GM19395 (cell line): ENCODE measurements around the gene FCER1G.

Source experiments
- ATAC-seq: cut with Tn5 transposase; IDR thresholded peaks from one replicate; pipeline ENCODE4 v1.9.1; 2021; ENCODE audit warnings: mild to moderate bottlenecking, moderate library complexity; ENCODE audit not compliant: unreplicated experiment

FCER1G gene

DNA sequence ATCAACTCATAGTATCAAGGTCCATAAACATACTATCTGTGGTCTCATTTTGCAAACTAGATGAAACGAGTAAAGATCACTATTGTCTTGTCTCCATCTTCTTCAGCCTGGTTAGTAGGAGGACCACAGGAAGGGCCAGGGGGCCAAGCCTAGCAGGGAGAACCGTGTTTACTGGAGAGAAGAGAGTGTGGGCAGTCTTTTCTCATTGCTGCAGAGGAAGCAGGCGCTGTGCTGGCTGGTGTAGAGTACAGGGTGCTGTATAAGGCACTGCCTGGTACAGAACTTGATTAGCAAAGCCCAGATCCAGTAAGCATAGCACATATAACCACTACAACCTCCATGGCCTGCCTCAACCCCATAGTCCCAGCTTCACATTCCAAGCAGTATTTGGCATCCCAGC is 27.8 kb upstream of the FCER1G start:
- no peak for ATAC-seq

DNA sequence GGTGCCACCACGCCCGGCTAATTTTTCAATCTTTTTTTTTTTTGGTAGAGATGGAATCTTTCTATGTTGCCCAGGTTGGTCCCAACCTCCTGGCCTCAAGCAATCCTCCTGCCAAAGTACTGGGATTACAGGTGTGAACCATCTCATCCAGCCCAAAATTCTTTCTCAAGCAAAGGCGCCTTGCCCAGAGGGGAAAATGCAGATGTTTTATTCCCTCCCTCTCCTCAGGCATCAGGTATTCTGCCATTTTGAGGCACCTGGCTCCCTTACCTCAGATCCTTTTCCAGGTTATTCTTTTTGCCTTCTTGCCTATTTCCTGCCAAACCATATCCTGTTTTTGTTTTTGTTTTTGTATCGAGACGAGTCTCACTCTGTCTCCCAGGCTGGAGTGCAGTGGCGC is 26.7 kb upstream of the FCER1G start:
- ATAC-seq = no peak

DNA sequence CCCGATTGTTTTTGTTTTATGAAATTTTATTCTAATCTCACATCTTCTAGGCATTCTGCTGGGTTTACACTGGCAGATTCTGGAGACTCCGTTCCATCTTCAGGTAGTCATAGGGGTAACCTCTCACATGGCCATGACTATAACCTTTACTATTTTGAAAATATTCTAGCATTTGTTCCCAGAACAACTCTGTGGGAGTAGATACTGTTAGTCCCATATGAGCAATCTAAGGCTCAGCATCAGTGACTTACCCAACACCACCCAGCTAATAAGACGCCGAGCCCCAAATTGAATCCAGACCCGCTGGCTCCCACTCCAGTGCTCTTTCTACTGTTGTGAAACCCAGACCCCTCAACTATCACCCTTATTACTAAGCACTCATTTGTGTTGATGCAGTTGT is 26.1 kb upstream of the FCER1G start:
- no peak for ATAC-seq

DNA sequence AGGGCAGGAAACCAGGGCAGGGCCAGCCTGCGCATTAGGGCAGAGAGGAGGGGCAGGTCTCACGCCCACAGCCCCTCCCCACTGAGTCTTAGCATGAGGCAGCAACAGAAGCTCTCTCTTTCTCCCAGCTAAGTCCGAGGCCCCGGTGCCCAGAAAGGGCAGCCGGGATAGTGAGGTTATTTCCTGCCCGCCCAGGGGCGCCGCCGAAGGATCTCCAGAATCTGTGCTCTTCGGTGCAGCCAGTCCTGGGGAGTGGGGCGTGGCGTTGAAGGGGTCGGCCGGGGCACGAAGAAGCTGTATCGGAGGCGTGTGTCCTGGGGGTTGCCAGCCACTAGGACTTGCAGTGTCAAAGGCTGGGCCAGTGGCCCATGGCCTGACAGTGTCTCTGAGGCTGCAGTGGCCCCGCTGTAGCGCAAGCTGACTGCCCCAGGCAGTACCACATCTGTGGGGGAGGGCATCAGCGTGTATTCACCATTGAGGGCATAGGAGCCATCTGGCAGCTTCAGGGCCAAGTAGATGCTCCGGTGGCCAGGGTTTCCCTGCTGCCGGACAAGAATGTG is 24.1 kb upstream of the FCER1G start:
- no peak for ATAC-seq

DNA sequence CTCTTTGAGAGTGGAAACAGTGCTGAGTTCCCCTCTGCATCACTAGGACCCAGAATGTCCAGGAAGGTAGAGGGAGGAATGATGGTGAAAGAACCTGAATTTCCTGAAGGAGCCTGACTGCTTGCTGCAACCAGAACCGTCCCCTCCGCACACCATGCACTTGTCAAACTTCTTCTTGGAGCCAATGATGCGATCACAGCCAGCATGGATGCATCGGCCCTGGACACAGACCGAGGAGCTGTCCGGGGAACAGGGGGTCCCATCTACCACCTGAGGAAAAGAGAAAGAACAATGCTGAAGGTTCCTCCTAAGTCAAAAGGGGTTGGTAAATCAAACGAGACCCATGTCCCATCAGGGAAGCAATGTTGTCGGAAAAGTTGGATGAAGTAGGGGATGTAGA is 23.1 kb upstream of the FCER1G start:
- no peak for ATAC-seq

DNA sequence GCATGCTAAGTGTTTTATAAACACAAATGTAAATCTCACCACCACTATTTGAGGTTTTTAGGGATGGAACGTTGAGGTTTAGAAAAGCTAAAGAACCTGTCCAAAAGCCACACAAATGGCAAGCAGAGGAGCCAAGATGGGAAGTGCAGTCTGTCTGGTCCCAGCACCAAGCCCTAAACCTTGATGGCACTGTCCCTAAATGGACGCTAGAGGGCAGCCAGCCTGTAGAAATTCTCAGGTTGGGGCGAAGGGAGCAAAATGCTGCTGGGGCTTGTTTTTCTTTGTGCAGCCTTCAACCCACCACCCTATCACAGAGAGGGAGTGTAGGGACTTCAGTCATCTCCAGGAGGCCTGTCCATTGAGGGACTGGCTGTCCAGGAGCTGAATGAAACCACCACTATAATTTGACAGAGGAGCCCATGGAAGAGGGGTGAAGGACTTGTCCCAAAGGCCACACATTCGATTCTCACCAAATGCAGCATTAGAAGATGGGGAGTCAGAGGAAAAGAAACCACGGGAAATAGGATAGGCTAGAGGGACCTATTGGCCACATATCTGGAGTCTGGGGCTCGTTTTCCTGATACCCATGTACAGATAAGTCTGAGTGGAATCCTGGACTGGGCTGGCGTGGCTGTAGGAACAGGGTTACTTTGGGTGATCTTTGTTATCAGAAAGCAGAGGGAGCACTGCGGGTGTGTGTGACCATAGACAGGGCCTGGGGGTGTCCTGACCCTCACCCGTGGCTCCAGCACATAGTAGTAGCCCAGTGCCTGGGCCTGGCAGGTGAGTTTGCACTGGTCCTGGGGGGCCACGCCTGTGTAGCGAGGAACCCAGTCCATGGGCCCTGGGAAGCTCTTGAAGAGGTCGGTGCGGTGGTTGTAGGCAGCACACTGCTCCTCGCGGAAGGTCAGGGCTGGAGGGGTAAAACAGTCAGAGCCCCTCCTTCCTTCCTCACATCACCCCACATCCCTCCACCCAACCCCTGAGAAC is 22.3 kb upstream of the FCER1G start:
- peak; percentile 89 for ATAC-seq

DNA sequence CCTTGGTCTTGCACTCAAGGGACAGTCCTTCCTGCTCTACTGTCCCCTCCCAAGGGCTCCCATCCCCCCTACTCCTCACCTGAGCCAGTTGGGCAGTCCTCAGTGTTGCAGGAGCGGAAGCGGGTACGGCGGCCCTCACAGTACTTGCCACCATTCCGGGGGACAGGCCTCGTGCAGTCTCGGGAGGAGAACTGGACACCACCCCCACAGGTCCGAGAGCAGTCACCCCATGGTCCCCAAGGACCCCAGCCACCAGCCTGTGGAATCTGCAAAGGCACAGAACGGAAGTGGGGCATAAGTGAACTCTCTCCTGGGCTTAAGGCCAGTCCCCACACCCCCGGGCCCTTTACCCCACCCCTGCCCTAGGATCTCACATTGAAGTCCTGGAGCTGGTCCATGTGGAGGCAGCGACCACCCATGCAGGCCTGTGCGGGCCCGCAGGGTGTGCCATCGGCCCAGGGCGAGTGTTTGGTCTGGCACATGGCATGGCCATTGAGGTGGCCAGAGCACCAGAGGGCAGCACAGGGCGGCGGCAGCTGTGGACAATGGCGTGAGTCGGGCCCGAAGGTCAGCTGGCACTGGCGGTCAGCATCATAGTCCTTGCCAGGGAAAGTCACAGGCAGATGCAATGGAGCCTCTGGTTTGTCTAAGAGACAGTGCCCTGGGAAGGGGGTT is 21.4 kb upstream of the FCER1G start:
- no peak for ATAC-seq

DNA sequence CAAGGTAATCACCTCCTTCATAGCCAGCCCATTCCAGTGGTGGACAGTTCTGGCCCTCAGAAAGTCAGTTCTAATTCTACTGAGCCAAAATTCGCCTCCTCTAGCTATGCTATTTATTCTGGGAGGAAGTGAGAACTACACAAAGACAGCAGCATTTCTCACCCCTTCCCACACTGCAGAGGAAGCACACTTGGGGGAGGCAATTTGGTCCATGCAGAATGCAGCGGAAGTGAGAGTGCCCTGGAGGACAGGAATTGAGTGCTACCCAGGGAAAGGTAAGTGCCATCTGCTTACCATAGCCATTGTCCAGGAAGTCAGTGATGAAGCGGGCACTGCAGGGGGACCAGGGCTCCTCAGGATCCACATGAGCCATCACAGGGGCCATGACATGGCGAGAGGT is 19.9 kb upstream of the FCER1G start:
- no peak for ATAC-seq

DNA sequence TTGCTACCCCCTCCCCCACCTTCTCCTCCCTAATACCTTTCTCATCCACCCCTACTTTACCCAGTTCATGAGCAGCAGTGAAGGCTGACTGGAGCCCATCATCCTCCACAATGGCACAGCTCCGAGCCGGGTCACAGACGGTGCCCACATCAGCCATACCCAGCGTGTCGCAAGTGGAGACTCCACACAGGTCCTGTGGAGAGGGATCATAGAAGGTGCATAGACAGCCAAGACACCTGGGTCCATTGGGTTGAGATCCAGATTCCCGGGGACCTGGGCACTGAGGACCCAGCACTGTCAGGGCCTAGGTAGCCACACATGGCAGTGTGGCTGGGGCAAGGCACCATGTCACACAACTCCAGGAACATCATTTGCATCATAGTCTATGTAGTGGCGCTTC is 19.0 kb upstream of the FCER1G start:
- no peak for ATAC-seq

DNA sequence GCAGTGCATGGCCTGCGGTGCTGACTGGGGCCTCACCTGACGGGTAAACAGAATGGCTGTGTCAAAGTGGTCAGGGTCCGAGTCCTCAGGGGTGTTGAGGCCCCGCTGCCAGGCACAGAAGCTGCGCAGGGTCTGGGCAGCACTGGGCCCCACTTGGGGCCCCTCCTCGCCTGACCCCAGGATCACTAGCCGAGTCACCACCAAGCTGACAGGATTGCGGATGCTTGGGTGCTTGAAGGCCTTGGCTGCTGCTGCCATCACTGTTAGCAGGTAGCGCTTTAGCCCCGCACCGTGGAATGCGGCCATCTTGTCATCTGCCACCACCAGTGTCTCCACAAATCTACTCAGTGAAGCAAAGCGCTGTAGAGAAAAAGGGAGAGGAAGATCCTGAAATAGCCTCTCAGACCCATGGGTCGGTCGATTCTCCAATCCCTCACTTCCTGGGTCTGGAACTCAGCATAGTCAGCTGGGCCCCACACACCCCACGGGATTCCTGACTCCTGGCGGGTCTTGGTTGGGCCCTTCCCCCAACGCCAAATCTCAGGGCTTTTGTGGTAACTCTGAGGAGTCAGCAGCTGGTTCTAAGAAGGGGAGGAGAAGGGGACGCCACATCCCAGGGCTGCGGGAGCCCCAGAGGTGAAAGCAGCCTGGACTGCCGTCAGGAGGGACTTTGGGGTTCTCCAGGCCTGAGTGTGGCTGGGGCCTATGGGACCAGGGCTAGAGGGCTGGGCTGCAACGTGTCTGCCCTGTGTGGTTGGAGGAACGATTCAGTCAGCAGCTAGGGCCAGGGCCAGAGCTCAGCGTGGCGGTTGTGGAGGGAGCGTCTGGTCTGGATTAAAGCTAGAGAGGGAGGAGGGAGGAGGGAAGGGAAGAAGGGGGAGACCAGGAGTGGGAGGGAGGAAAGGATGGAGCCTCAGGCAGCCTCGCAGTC is 18.3 kb upstream of the FCER1G start:
- ATAC-seq = no peak

DNA sequence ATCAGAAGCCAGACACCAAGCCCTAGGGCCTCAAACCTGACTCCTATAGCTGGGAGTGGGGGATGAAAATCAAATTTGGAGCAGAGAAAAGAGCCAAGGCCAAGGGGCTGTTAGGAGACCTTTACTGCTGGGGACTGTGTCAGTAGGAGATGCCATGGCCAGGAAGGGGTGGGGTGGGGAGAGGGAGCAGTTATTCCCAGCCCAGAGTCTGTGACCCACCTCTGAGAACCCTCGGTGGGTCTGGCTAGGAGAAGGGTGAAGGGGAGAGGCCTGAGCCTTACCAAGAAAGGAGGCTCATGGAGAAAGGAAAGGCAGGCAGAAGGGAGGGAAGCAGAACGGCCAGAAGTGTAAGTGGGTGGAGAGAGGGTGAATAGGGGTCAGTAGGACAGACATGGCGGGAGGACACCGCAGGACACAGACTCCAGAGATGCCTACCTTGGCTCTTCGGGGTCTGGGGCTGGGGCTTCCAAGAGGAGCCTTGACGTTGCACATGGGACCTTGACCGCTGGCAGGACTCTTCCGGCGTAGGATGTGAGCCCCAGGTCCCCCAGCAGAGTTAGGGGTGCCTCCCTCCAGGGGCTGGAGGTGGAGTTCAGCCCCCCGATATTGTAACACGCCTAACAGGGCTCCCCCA is 17.4 kb upstream of the FCER1G start:
- ATAC-seq = no peak

DNA sequence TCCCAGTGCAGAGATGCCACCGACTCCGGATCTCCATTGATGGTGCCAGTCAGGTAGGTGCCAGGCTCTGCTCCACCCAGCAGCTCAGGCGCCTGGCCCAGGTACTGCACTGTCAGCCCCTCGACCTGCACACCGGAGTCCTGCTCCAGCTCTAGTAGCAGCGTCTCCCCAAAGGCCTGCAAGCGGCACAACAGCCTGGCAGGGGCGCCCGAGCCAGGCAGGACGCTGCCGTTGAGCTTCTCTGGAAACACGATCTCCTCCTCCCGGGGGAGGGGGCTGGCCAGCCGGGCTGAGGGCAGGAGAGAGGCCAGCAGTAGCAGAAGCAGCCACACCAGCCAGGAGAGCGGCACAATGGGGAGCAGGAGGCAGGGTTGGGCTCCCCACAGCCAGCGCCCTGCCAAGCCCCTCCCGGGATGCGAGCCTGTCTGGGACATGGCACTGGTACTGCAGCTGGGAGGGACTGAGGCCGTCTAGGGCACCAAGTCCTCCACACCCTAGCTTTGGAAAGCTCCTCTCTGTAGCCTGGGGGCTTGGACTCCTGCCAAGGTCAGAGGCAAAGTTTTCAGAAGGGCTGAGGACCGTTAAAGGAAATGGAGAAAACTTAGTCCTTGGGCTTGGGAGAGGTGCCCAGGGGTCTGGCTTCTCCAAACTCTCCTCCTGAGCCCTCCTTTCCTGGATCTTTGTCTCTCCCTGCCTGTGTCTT is 16.8 kb upstream of the FCER1G start:
- no peak for ATAC-seq

DNA sequence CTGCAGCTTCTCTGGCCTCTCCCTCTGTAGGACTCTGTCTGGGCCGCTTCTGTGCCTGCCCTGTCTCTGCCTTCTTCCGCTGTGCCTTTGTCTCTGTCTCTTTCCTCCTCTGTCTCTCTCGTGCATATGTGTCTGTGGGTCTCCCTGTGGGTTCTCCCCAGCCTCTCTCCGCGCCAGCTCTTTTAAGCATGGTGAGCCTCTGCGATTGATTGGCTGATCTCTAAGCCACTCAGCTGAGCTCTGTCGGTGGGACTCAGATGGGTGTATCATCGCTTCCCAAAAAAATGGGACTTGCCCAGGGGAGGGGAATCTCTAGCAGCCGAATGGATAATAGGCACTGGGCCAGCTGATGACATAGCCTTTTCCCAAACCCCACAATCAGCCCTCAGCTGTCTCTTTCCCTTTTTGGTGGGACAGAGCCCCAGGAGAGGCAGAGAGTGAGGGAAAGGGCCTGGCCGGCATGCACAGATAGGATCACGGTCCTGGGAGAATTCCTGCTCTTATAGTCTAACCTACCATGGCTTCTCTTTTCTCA is 16.1 kb upstream of the FCER1G start, which contains the start of gene ADAMTS4:
Gene ADAMTS4, minus strand, starts transcription at position 158 of the 535 bp plus-strand sequence. CDS start 427 bp downstream, outside the sequence.
- no peak for ATAC-seq

DNA sequence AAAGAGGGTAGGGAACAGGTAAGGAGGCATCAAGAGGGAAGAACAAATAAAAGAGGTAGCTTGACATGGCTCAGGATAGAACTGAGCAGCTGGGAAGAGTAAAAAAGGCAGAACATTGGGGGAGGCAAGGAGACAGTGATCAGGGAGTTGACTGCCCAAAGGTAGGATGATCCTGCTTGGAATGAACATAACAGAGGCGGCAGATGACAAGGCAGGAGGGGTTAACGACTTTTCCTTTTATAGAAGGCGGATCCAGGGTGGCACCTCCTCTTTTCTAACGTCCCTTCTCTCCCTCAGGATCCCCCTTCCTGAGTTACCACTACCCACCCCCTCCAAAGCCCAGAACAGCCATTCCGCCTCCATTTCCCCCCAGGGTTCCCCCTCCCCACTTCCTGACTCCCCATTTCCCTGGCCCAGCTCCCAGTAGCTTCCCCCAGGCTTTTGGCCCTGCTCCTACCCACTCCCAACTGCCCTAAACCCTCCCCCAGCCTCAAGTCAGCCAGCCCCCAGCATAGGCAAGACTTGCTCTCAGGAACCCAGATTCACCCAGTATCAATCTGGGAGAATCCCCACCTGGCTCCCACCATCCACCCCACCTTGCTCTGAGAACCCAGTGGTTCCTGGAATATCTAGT is 15.5 kb upstream of the FCER1G start:
- no peak for ATAC-seq

DNA sequence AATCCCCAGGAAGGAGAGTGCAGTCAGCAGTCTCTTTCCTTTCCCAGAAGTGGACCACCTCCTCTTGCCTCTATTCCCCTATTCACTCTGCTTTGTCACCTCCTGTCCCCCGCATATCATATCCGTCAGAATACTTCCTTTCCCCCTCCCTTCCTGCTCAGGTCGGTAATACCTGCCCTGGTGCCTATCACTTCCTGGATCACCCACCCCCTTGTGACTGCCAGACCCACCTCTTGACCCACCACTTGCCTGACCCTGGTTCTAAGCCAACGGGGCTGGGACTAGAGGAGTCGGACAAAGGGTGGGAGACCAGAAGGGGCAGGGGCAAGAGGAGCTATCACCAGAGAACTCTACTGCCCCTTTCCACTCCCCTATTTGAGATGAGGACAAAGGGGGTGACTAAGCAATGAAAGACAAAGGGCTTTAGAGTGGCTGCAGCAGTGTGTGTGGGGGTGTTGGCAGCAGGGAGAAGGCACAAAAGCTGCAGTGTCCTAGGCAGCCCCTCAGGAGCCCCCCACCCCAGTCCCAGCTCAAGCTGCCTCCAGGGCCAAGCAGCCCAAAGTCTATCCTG is 14.6 kb upstream of the FCER1G start:
- no peak for ATAC-seq

DNA sequence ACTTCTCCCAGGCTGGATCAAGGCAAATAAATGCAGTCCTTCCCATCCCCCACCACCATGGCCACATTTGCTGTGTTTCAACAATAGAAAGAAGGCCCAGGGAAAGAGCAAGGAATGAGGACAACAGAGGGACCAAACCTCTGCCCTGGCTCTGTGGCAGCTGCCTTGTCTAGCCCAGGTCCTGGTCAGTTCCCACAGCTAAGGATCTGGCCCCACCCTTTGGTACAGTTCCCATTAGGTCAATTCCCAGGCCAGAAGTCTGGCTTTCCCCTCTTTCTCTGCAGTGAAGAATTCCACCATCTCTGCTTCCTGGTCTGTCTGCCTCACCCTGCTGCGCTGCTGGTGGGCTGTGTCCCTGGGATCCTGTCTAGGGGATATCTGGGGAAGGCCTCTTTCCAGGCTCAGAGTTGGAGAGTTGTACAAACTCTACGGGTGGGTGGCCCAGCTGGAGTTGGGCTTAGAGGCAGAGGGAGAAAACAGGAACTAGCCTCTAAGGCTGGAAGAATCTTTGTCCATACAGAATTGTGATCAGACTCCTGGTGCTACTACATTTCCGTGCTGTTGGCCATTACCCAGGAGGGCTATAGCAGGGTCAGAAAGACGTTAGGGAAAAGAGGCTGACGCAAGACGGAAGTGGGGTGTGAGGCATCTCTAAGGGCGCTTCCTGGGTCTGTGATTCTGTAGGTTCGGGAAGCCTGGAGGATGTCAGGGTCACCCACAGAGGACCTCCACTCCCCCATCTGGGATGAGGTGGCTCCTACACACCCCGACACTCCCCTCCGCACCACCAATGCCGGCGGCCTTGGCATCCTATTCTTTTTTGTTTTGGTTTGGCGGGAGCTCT is 13.9 kb upstream of the FCER1G start:
- ATAC-seq = no peak

DNA sequence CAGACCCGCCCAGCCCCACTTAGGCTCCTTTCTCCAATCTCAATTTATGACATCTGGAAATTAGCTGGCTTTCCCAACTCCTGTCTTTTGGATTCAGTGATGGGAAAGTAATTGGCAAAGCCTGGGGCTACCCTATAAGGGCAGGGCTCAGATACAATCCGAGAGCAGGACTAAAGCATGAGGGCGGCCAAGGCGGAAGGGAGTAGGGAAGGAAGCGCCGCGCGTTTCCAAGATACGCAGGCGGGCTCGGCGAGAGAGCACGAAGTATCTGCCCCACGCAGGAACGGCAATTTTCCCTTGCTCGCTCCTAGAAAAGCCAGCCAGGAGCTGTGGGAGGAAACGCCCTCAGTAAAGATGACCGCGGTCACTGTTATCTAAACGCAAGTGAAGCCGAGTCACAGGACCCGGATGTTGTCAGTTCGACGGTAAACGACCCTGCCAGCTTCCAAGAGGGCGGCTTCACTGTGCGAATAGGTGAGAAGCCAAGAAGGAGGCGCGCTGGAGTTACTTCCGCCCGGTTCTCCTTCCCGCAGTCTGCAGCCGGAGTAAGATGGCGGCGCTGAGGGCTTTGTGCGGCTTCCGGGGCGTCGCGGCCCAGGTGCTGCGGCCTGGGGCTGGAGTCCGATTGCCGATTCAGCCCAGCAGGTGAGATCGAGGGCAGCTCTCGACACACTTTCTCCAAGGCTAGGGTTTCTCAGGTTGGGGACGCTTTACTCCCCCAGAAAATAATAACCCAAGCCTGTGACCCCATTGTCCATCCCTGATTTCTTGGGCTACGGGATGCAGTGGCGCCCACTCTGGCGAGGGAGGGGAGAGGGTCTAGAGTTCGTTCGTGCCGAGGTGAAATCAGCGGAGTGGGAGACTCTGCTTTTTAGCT is 13.0 kb upstream of the FCER1G start, which contains the start of gene NDUFS2:
Gene NDUFS2, plus strand, starts transcription at position 532 of the 877 bp plus-strand sequence. Its CDS starts 19 bp downstream, at position 551.
- ATAC-seq = peak; percentile 96
